NCI-H460 (cell line): ENCODE data around the gene TTC33. TPM values are rescaled to one million over a fixed set of nuclear protein-coding genes. Genes with fewer than 3 reads are reported as not detected.
A peak's percentile ranks its signal among the peaks of the same experiment; 100 is the strongest.

Experiments used
- DNase-seq: peaks from one replicate; pipeline ENCODE4 v3.0.0-alpha.2; 2016; ENCODE audit warnings: low read depth; ENCODE audit errors: extremely low read depth
- total RNA-seq: library from RNA; depleted of rRNA; stranded (reverse); fragments of >200 nt; shearing (Covaris generic); gene quantifications from 2 replicates; pipeline ENCODE4 v1.2.3, GENCODE V29; 2014

The TTC33 gene
- total RNA-seq, 1 experiment from 2014 or later: 25.1 TPM

DNA sequence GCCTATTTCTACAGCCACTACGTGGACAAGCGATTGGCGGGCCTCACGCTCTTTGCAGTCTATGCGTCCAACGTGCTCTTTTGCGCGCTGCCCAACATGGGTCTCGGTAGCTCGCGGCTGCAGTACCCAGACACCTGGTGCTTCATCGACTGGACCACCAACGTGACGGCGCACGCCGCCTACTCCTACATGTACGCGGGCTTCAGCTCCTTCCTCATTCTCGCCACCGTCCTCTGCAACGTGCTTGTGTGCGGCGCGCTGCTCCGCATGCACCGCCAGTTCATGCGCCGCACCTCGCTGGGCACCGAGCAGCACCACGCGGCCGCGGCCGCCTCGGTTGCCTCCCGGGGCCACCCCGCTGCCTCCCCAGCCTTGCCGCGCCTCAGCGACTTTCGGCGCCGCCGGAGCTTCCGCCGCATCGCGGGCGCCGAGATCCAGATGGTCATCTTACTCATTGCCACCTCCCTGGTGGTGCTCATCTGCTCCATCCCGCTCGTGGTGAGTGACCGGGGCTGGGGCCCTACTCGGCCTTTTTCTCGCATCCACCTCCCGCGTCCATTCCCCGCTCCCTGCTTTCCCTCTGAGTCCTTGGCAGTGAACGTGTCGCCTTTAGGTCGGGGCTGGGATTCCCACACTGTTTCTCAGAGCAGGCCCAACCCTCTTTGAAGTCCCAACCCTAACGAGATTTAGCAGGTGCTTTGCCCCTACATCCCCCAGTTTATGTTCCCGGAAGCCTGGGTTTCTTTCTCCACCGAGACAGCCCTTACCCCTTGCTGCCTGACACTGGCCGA, 74.2 kb downstream of the TTC33 start:
- no peak for DNase-seq

DNA sequence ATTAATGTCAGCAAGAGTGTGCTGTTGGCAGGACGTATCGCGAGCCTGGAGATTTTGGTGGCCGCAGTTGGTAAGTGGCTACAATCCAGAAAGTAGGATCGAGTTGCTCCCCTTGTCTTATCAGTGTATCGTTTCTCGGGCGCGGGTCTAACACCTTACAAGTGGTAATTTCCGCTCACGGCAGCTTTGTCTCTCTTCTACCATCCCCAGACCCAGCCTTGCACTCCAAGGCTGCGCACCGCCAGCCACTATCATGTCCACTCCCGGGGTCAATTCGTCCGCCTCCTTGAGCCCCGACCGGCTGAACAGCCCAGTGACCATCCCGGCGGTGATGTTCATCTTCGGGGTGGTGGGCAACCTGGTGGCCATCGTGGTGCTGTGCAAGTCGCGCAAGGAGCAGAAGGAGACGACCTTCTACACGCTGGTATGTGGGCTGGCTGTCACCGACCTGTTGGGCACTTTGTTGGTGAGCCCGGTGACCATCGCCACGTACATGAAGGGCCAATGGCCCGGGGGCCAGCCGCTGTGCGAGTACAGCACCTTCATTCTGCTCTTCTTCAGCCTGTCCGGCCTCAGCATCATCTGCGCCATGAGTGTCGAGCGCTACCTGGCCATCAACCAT, 74.9 kb downstream of the TTC33 start:
- no peak for DNase-seq

DNA sequence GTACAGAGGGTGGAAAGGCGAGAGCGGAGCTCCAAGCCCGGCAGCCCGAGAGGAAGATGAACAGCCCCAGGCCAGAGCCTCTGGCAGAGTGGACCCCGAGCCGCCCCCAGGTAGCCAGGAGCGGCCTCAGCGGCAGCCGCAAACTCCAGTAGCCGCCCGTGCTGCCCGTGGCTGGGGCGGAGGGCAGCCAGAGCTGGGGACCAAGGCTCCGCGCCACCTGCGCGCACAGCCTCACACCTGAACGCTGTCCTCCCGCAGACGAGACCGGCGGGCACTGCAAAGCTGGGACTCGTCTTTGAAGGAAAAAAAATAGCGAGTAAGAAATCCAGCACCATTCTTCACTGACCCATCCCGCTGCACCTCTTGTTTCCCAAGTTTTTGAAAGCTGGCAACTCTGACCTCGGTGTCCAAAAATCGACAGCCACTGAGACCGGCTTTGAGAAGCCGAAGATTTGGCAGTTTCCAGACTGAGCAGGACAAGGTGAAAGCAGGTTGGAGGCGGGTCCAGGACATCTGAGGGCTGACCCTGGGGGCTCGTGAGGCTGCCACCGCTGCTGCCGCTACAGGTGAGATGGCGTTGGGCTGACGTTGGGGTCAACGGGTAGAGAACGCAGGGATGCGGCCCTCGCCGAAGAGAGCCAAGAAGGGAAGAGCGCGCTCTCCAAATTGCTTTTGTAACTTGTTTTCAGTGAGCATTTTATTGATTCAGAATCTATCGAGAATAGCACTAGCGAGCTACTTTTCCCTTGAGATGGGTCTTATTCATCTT, 75.7 kb downstream of the TTC33 start, which contains the start of gene PTGER4:
TSS of gene PTGER4 (plus strand) at position 3 of the 769 bp plus-strand sequence. CDS start 1,079 bp downstream, outside the sequence.
- DNase-seq: no peak

DNA sequence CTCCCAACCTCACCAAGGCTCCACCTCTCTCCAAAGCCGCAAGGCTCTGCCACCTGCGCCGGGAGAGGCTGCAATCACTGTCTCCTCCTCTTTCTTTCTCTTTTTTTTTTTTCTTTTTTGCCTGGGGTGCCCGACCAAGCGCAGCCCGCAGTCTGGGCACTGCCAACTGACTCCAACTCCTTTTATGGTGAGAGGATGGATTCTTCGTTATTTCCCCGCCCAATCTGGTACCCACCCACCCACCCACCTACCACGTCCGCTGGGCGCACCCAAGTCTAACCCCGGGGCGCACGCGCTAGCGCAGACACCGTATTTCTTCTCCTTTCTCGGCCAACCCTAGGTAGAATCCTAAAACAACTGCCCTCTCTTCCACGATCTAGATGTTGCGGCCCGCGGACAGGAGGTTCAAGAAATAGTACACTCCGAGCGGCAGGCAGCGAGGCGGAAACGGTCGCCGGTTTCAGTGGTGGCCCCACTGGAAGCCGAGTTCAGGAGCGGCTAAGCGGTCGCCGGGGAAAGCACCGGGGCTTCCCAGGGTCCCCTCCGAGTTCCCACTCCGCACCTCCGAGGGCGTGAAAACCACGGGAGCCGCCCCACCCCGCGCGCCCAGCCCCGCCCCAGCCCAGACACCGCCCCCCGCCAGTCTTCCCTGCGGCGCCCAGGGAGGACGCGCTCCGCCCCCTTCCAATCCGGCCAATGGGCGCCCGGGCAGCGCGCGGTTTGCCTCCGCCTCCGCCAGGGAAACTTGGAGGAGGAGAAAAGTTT, 76.4 kb downstream of the TTC33 start:
- peak; percentile 89 for DNase-seq

DNA sequence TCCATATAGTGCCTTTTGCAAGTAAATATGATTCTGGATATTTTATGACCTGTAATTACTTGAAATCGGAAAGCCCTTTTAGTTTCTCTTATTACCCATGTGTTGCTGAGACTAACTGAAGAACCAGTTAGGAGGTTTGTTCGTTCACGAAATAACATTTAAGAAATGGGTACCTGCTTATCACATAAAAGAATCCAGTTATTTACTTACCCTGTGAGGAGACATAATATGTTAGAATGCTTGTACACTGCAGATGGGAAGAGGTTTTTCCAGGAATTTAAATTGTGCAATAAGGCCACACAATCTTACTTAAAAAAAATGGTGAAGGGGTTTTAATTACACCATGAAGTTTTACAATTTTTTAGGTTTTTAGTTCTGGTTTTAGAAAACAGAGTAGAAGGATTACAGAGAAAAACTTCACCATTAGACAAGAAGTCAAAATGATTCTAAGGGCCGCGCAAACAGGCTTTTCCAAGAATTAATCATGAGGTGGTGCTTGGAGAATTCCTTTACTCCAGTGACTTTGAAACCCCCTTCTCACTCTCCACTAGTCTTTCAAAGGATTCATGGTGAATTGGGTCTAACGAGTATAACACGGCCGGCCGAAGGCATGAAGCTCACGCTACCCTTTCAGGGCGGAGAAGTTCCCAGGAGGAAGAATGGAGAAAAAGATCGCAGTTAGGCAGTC, 77.2 kb downstream of the TTC33 start:
- DNase-seq: no peak

DNA sequence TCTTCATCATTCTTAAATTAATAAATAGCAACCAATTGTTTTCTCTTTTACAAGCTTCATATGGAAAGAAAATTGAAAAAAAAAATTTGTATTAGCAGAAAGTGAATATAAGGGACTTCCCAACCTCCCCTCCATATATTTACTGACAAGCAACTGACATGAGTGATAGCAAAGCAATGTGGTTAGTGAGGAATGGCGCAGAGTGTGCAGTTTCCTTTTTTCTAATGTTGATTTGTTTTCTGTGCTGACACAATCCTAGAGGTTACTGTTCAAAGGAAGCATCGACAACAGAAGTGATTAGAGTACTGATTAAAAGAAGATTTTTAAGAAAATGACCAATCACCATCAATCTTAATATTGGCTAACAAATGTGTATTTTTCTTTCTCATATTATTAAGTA, 77.7 kb downstream of the TTC33 start:
- DNase-seq: no peak

DNA sequence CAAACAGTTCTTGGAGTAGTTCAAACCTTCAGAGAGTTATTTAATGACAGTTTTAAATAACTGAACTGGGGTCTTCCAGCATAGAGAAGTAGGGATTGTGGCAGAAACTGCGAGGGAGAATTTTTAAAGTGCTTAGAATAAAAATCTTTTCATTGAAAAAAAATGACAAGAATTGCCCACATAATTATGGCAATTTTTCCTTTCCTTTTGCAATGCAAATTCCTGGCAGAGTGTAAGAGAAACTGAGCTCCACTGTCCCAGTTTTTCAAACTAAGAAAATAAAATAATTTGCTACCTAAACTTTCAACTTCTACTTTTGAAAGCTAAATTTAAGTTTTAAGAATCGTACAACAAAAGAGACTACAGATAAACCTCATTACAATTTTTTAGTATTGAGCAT, 78.3 kb downstream of the TTC33 start:
- no peak for DNase-seq

DNA sequence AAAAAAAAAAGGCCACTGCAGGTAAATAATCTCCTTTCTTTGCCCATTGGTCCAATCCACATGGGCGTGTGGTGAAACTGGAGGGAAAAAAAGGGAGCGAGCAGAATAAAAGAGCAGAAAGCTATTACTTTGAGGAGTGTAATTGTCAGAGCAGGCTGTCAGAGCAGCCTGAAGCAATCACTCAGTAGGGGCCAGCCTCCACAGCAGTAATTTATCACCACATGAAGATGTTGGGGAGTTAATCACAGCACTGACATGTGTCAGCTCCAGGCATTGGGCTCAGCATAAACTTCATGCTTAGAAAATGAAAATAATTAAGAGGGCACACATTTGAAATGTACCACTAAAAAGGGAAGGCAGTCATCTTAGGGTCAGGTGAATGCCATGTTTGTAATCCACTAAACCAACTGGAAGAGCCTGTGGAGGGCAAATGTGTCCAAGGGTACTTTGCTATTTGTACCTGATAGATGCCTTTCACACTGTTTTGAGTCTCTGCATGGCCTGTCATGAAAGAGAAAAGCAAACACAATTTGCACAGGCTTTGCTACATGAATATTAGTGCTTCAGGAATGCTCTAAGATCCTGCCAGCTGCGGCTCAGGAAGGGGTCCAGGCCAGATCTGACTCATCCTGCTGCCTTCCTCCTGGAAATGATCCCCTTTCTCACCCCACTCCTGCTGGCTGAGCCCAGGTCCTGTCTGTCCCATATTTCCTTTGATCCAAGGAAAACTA, 79.0 kb downstream of the TTC33 start:
- DNase-seq: no peak

DNA sequence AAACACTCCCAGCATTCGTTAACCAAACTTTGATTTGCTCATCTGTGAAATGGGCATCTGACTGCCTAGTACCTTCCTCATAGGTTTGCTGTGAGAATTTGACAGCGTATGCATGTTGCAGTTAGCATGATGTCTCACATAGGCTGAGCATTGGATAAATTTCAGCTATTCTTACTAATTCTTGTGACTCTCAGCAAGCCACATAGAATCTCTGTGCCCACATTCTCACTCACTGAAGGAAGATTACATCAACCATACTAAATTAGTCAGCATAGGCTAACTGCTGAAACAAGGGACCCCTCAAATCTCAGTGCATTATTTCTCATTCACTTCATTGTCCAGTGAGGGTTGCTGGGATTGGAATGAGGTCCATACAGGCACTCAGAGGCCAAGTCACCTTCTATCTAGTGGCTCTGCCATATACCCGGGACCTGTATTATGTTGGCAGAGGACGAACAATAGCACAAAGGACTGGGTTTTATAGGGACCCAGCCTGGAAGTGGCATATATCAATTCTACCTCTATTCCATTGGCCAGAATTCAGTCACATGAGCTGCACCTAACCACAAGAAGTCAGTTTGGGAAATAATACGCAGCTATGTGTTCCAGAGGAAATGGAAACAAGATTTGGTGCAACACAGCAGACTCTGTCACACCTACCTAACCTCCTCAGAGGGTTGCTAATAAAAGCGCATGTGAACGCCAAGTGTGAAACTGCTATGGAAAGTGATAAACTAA, 80.2 kb downstream of the TTC33 start:
- no peak for DNase-seq

DNA sequence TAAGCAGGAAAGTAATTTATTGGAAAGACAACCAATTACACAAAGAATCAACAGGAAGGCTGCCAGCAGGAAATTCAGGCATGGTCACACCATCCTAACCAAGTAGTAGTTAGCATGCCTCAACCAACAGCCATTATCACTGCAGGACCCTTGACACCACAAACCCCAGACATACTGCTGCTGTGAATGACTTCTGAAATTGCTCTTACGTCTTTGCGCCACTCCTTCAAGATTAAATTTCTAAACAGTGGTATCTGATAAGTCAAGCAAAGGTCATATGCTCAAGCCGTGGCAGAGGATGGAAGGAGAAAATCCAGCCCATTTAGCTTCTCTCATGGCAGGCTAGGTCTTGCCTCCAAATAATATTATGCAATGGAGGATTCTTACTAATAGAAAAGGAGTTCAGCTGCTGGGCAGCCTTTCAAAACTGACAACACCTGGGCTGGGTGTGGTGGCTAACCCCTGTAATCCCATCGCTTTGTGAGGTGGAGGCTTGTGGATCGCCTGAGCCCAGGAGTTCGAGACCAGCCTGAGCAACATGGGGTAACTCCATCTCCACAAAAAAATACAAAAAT, 81.0 kb downstream of the TTC33 start:
- no peak for DNase-seq

DNA sequence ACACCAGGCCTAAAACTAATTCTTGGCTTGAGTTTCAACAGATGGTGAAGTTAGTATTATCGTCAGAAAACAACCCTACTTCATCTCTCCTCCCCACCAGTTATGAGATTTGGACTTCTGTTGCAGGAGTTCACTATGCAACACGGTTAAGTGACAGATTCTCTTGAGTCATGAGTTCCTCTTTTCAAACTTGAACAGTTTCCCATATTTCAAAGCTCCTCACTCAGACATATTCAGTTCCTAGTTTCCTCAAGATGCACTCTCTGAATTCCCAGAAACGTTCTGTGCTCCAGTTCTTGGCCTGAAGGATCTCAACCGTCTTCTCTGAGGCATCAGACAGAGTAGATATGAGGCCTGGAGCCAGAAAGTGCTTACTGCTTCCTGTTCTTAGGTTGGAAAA, 83.3 kb downstream of the TTC33 start:
- no peak for DNase-seq

DNA sequence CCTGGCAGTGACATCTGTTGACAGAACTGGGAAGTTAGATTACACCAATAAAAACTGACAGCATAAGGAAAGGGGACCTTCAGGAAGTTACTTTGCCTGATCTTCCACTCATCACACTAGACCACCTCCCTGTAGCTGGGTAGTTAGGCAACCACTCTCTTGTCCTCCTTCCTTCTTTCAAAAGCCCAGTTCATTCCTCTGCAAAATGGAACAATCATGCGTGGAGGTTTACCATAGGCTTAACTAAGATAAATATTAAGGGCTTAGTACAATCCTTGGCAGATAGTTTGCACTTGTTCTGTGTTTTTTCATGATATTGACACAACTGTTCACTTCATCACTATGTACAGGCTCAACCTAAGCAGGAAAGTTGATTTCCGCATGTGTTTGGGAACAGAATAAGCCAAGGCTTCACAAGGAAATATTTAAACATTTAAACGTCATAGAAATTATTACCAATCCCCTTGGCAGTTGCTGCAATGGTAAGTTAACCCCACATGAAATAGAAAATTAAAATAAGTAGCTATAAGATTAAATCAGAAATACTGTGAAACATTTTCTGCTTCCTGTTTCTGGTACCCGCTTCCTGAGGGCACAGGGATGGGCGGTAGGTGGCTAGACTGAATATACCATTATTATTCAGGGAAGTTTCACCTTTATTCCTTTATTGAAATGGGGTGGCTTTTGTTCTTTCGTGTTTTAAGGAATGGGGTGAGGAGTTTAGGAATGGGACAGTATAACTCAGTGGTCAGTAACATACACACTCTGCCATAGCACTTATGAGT, 86.0 kb downstream of the TTC33 start:
- no peak for DNase-seq

DNA sequence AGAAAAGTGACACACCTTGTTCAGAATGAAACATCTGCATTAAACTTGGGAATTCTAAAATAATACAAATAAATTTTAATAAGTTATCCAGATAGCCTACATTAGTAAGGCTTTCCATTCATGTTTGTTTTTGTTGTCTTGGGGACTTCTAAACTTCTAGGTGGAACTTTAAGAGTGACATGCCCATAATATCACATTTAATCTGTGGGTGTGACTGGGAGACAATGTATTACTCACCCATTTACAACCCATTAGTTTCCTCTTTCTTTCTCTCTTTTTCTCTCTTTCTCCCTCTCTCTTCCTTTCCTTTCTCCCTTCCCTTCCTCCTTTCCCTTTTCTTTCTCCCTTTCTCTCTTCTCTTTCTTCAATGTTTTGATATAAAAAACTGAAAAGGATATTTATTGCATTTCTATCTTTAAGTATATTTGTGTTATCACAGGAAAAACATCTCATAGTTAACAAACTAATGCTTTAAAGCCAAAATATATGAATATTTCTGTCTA, 88.5 kb downstream of the TTC33 start:
- no peak for DNase-seq

DNA sequence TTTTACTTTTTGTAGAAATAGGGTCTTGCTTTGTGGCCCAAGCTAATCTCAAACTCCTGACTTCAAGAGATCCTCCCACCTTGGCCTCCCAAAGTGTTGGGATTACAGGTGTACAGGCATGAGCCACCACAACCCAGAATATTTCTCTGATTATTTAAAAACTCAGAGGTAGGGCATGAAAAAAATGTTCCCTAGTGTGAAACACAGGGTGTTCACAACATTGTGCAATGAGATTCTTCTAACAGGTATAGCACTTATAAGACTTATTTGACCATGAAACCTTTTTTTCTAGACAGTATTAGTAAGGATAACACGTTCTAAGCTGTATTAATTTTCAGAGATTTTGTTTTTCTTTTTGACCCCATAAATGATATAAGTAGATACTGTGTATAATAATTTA, 89.1 kb downstream of the TTC33 start:
- DNase-seq: no peak

DNA sequence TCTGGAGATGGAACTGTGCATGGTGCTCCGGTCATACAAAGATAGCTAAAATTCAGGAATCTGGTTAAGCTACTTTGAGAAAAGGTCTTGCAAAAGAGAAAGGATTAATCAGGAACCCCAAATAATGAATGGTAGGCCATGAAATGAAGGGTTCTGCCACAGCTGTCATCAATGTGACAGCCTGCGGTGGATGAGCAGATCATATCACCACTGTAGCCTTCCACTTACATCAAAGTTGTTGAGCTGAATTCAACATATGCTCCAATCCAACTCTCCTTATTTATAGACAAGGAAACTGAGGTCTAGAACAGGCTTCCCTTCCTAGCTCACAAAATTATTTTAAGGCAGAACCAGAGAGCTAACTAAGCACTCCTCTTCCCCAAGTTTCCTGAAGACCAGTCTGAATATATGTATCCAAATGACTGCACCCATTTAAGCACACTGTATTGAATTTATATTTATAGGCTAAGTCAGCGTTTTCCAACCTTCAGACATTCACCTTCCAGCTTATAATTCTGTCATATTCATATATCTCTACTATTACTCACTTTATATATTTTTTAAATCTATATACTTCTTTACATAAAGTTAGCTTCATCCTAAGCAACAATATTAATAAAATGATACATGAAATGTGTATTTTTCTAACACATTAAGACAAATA, 90.0 kb downstream of the TTC33 start:
- DNase-seq: no peak

DNA sequence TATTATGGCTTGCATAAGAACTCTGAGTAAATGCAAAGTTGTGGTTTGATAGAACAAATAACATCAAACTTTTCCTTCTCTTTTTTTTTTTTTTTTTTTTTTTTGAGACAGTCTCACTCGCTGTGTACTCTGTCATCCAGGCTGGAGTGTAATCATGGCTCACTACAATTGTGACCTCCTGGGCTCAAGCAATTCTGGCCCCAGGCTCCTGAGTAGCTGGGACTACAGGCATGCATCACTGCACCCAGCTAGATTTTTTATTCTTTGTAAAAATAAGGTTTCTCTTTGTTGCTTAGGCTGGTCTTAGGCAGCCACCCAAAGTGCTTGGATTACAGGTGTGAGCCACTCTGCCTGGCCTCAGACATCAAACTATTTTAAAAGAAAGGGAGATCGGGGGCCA, 95.0 kb downstream of the TTC33 start:
- no peak for DNase-seq

DNA sequence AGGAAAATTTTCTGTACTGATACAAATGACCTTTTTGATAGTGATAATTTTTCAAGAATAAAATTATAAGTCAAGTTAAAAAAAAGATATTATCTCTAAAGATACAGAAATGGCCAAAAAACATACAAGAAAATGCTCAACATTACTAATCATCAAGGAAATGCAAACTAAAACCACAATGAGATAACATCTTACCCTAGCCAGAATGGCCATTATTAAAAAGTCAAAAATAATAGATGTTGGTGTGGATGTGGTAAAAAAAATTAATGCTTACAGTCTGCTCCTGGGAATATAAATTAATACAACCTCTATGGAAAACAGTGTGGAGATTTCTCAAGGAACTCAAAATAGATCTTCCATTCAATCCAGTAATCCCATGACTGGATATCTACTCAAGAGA, 99.0 kb downstream of the TTC33 start:
- DNase-seq: no peak
